Measurements from ENCODE around the gene CFAP54.

The CFAP54 gene

DNA sequence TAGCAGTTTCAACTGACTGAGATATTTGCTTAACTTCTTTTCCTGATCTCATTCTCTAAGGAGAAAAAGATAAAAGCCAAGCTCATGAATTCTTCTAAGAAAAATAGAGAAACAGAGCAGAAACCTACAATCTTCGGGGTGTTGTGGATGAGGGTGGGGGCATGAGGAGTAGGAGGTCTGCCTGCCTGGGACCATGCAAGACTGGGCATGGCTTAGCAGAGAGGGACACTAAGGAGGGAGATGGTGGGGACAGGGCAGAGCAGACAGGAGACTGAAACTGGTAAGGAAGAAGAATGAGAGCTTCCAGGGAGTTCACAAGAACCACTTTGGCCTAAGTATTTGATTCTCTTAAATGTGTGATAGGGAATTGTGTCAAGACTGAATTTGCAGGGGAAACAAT, 188.0 kb downstream of the CFAP54 start:
- no peak for TF ChIP-seq CTCF (conservative IDR thresholded peaks at IDR 0.05; ENCODE audit: low read depth, low read length)
- Histone ChIP-seq H3K4me1 (ENCODE audit: low read depth, poor library complexity, severe bottlenecking) (no peaks in the 10 kb centered on the region), H3K27ac (no peak overlapping the region), H3K4me2 (no peak overlapping the region), H4K20me1 (ENCODE audit: insufficient read depth) (no peaks in the 10 kb centered on the region), H3K79me2 (ENCODE audit: insufficient read depth, low read depth) (no peaks in the 10 kb centered on the region), H3K4me3 (IDR thresholded peaks at IDR 0.05; ENCODE audit: insufficient read depth, low read depth, low read length) (no peak overlapping the region), H3K27me3 (ENCODE audit: insufficient read depth, low read depth) (no peaks in the 10 kb centered on the region), H3K9ac (no peak overlapping the region), H2AFZ (ENCODE audit: low read depth) (no peak overlapping the region), H3K36me3 (ENCODE audit: insufficient read depth) (no peaks in the 10 kb centered on the region)

GRCh38 chr12:96687719-96688118, 198.3 kb downstream of the CFAP54 start:
- H3K4me2 ChIP-seq, result no peak overlapping the region
- no peaks in the 10 kb centered on the region for H3K79me2 ChIP-seq (ENCODE audit: insufficient read depth, low read depth)
- no peaks in the 10 kb centered on the region for H3K36me3 ChIP-seq (ENCODE audit: insufficient read depth)
- no peak for TF ChIP-seq CTCF (conservative IDR thresholded peaks at IDR 0.05; ENCODE audit: low read depth, low read length)
- no peak overlapping the region for H3K9ac ChIP-seq
- no peaks in the 10 kb centered on the region for H3K27me3 ChIP-seq (ENCODE audit: insufficient read depth, low read depth)
- H2AFZ ChIP-seq (ENCODE audit: low read depth), result no peak overlapping the region
- H3K4me3 ChIP-seq (IDR thresholded peaks at IDR 0.05; ENCODE audit: insufficient read depth, low read depth, low read length), result no peak overlapping the region
- H4K20me1 ChIP-seq (ENCODE audit: insufficient read depth), result no peaks in the 10 kb centered on the region
- H3K27ac ChIP-seq, result no peak overlapping the region
- H3K4me1 ChIP-seq (ENCODE audit: low read depth, poor library complexity, severe bottlenecking), result no peaks in the 10 kb centered on the region

DNA sequence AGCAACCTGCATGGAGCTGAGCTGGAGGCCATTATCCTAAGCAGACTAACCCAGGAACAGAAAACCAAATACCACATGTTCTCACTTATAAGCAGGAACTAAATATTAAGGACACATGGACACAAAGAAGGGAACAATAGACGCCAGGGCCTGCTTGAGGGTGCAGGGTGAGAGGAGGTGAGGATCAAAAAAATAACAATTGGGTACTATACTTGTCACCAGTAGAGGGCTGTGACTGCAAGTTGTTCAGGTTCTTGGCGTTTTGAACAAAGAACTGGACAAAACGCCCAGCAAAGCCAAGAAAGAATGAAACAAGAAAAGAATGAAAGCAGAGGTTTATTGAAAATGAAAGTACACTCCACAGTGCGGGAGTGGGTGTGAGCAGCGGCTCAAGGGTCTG, 209.1 kb downstream of the CFAP54 start:
- no peak overlapping the region for H3K4me3 ChIP-seq (IDR thresholded peaks at IDR 0.05; ENCODE audit: insufficient read depth, low read depth, low read length)
- H2AFZ ChIP-seq (ENCODE audit: low read depth), result no peak overlapping the region
- H3K4me1 ChIP-seq (ENCODE audit: low read depth, poor library complexity, severe bottlenecking), result no peaks in the 10 kb centered on the region
- H3K27ac ChIP-seq, result no peak overlapping the region
- H3K27me3 ChIP-seq (ENCODE audit: insufficient read depth, low read depth), result no peaks in the 10 kb centered on the region
- no peaks in the 10 kb centered on the region for H3K79me2 ChIP-seq (ENCODE audit: insufficient read depth, low read depth)
- H3K36me3 ChIP-seq (ENCODE audit: insufficient read depth), result no peaks in the 10 kb centered on the region
- no peak for TF ChIP-seq CTCF (conservative IDR thresholded peaks at IDR 0.05; ENCODE audit: low read depth, low read length)
- no peak overlapping the region for H3K9ac ChIP-seq
- no peak overlapping the region for H3K4me2 ChIP-seq
- H4K20me1 ChIP-seq (ENCODE audit: insufficient read depth), result no peaks in the 10 kb centered on the region

GRCh38 chr12:96698965-96699364, 209.6 kb downstream of the CFAP54 start:
- H3K36me3 ChIP-seq (ENCODE audit: insufficient read depth), result no peaks in the 10 kb centered on the region
- H3K4me2 ChIP-seq, result no peak overlapping the region
- H3K27me3 ChIP-seq (ENCODE audit: insufficient read depth, low read depth), result no peaks in the 10 kb centered on the region
- no peak overlapping the region for H3K9ac ChIP-seq
- no peaks in the 10 kb centered on the region for H3K79me2 ChIP-seq (ENCODE audit: insufficient read depth, low read depth)
- H2AFZ ChIP-seq (ENCODE audit: low read depth), result no peak overlapping the region
- no peaks in the 10 kb centered on the region for H3K4me1 ChIP-seq (ENCODE audit: low read depth, poor library complexity, severe bottlenecking)
- H3K4me3 ChIP-seq (IDR thresholded peaks at IDR 0.05; ENCODE audit: insufficient read depth, low read depth, low read length), result no peak overlapping the region
- no peaks in the 10 kb centered on the region for H4K20me1 ChIP-seq (ENCODE audit: insufficient read depth)
- TF ChIP-seq CTCF (conservative IDR thresholded peaks at IDR 0.05; ENCODE audit: low read depth, low read length), result no peak
- H3K27ac ChIP-seq, result no peak overlapping the region

DNA sequence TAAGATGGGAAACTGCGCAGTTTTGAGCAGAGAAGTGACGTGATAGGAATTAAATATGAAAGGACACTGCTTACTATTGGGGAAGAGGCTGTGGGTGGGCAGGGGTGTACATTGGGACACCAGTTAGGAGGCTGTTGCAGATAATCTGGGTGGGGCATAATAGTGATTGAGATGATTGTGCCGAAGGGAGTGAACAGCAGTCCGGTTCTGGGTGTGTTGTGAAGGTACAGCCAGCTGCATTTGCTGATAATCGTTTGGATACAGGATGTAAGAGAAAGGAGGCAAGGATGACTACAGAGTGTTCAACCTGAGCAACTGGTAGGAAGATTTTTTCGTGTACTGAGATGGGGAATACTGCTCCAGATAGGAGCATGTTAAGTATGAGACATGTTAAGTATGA, 212.5 kb downstream of the CFAP54 start:
- no peaks in the 10 kb centered on the region for H3K36me3 ChIP-seq (ENCODE audit: insufficient read depth)
- H3K4me1 ChIP-seq (ENCODE audit: low read depth, poor library complexity, severe bottlenecking), result no peaks in the 10 kb centered on the region
- no peak overlapping the region for H3K9ac ChIP-seq
- no peak overlapping the region for H3K4me2 ChIP-seq
- no peak overlapping the region for H3K27ac ChIP-seq
- H4K20me1 ChIP-seq (ENCODE audit: insufficient read depth), result no peaks in the 10 kb centered on the region
- no peak overlapping the region for H2AFZ ChIP-seq (ENCODE audit: low read depth)
- no peaks in the 10 kb centered on the region for H3K27me3 ChIP-seq (ENCODE audit: insufficient read depth, low read depth)
- H3K4me3 ChIP-seq (IDR thresholded peaks at IDR 0.05; ENCODE audit: insufficient read depth, low read depth, low read length), result no peak overlapping the region
- no peak for TF ChIP-seq CTCF (conservative IDR thresholded peaks at IDR 0.05; ENCODE audit: low read depth, low read length)
- H3K79me2 ChIP-seq (ENCODE audit: insufficient read depth, low read depth), result no peaks in the 10 kb centered on the region
